ENCODE measurements around the gene KRTAP10-9. TPM values are rescaled to one million over a fixed set of nuclear protein-coding genes. Genes with fewer than 3 reads are reported as not detected.
A peak's percentile ranks its signal among the peaks of the same experiment; 100 is the strongest.

The KRTAP10-9 gene
- polyA plus RNA-seq, 3 donors: not detected

DNA sequence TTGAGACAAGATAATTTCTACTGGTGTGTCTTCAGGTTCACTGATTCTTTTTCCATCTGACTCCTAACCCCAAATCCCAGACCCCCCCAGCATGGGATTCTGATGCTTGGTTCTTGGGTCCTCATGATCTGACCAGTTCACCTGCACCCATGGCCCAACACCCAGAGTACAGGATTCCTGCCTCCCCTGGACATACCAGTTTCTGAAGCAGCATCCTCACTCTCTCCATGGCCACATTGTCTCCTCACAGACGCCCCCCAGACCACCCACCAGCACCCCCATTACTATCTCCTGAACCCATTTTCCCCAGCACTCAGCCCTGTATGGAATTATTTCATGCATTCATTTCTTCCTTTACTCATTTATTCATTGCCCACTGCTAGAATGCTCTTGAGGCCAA, 30.0 kb downstream of the KRTAP10-9 start:
- no peak overlapping the region for H3K4me3 ChIP-seq (replicated peaks in 1 of 3; ENCODE audit: low read depth in 2 of 3, low read length in 3 of 3)
- no peak overlapping the region for H3K27ac ChIP-seq (ENCODE audit: low read depth in 1 of 2, low read length in 2 of 2)
- no peak for DNase-seq
- no peaks in the 10 kb centered on the region for H4K20me1 ChIP-seq (ENCODE audit: insufficient read depth, low read length)
- no peaks in the 10 kb centered on the region for H3K79me2 ChIP-seq (ENCODE audit: insufficient read depth, low read length)
- Mint-ChIP-seq H3K36me3 (no peaks in the 10 kb centered on the region), H3K4me3 (no peak overlapping the region), H3K9me3 (peaks cover 27 to 61% (median 51%) of the 10 kb centered on the region in 7 donors), H3K27ac (no peak overlapping the region), H3K4me1 (no peaks in the 10 kb centered on the region), H3K27me3 (ENCODE audit: low read depth in 3 of 3) (peaks cover 7 to 12% (median 10%) of the 10 kb centered on the region in 3 donors)
- intact Hi-C loops (cut with micrococcal nuclease): no loop called here
- peaks cover 16 to 51% of the 10 kb centered on the region in 2 donors for H3K9me3 ChIP-seq (replicated peaks in 1 of 2; ENCODE audit: control insufficient read depth in 1 of 2, insufficient read depth in 1 of 2, low read length in 2 of 2)
- H2AFZ ChIP-seq (ENCODE audit: insufficient read depth, low read depth, low read length, poor library complexity, severe bottlenecking): no peak overlapping the region
- H3K4me2 ChIP-seq (replicated peaks; ENCODE audit: extremely low read depth, low read length, poor library complexity, severe bottlenecking): no peak overlapping the region
- no peaks in the 10 kb centered on the region for H3K4me1 ChIP-seq (ENCODE audit: control insufficient read depth in 1 of 2, insufficient read depth in 2 of 2, low read length in 2 of 2)
- 80% methylated on average over 1 of the region's 1 CpG for WGBS (ENCODE audit: insufficient coverage)
- H3K36me3 ChIP-seq (replicated peaks in 1 of 2; ENCODE audit: control insufficient read depth in 1 of 2, insufficient read depth in 2 of 2, low read length in 2 of 2): no peaks in the 10 kb centered on the region
- no peak for TF ChIP-seq CTCF (IDR thresholded peaks at IDR 0.05)
- no peaks in the 10 kb centered on the region for H3K27me3 ChIP-seq (ENCODE audit: control insufficient read depth in 2 of 2, insufficient read depth in 2 of 2, low read length in 2 of 2)
- no peak overlapping the region for H3K9ac ChIP-seq (ENCODE audit: insufficient read depth, low read length, poor library complexity, severe bottlenecking)

DNA sequence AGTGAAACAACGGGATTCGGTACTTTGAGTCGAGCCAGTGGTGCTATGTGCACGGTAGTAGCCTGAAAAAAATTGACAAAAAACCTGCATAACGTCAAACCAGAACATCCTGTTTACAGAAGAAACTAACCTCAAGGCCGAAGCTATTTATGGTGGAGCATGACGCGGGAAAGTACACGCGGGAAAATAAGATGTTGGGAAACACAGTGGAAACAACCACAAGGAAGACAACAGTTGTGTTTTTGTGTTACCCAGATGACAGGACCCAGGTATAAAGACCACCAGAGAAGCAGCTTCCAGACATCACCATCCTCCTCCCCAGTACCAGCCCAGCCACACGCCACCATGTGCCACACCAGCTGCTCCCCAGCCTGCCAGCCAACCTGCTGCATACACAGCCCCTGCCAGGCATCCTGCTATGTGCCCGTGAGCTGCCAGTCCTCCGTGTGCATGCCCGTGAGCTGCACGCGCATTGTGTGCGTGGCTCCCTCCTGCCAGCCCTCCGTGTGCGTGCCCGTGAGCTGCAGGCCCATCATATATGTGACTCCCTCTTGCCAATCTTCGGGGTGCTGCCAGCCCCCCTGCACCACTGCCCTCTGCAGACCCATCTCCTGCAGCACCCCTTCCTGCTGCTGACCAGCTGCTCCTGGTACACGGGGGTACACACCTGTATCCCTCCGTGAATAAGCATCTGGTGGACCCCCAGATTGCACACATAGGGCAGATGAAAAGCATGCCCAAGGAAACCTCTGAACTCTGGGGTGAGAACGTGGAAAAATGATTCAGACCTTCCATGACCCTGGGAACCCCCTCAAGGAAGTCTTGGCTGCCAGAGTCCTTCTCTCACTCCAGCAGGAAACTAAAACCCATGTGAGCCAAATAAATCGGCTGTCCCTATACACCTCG, 31.0 kb downstream of the KRTAP10-9 start, which contains the start of gene KRTAP12-3:
TSS of gene KRTAP12-3 (plus strand) at position 298 of the 906 bp plus-strand sequence. CDS start at position 346, 48 bp downstream.
- Histone ChIP-seq H3K4me3 (replicated peaks in 1 of 3; ENCODE audit: low read depth in 2 of 3, low read length in 3 of 3) (no peak within 1 kb of the TSS), H2AFZ (ENCODE audit: insufficient read depth, low read depth, low read length, poor library complexity, severe bottlenecking) (no peak within 1 kb of the TSS), H3K4me2 (replicated peaks; ENCODE audit: extremely low read depth, low read length, poor library complexity, severe bottlenecking) (no peak within 1 kb of the TSS), H4K20me1 (ENCODE audit: insufficient read depth, low read length) (no peaks in the 10 kb centered on the region), H3K27ac (ENCODE audit: low read depth in 1 of 2, low read length in 2 of 2) (no peak within 1 kb of the TSS), H3K36me3 (replicated peaks in 1 of 2; ENCODE audit: control insufficient read depth in 1 of 2, insufficient read depth in 2 of 2, low read length in 2 of 2) (no peaks in the 10 kb centered on the region), H3K4me1 (ENCODE audit: control insufficient read depth in 1 of 2, insufficient read depth in 2 of 2, low read length in 2 of 2) (no peaks in the 10 kb centered on the region), H3K9me3 (replicated peaks in 1 of 2; ENCODE audit: control insufficient read depth in 1 of 2, insufficient read depth in 1 of 2, low read length in 2 of 2) (peaks cover 16 to 51% of the 10 kb centered on the region in 2 donors), H3K9ac (ENCODE audit: insufficient read depth, low read length, poor library complexity, severe bottlenecking) (no peak within 1 kb of the TSS), H3K79me2 (ENCODE audit: insufficient read depth, low read length) (no peaks in the 10 kb centered on the region), H3K27me3 (ENCODE audit: control insufficient read depth in 2 of 2, insufficient read depth in 2 of 2, low read length in 2 of 2) (no peaks in the 10 kb centered on the region)
- TF ChIP-seq CTCF (IDR thresholded peaks at IDR 0.05): no peak
- Mint-ChIP-seq H3K36me3 (no peaks in the 10 kb centered on the region), H3K4me3 (no peak within 1 kb of the TSS), H3K9me3 (peaks cover 27 to 59% (median 45%) of the 10 kb centered on the region in 7 donors), H3K27ac (peak within 1 kb of the TSS in 2 of 7 donors; percentile 47 to 52), H3K27me3 (ENCODE audit: low read depth in 3 of 3) (peaks cover 8 to 12% (median 10%) of the 10 kb centered on the region in 3 donors), H3K4me1 (no peaks in the 10 kb centered on the region)
- 76% methylated on average over 21 of the region's 26 CpGs for WGBS (ENCODE audit: insufficient coverage)
- DNase-seq: no peak
- intact Hi-C loops (cut with micrococcal nuclease): no loop called here

Measured in CD14-positive monocyte (primary cell).